Activated CD4-positive, CD25-positive, alpha-beta regulatory T cell (primary cell): ENCODE results near the gene ERBB4.

Experiments
- DNase-seq, 4 experiments: peaks; one replicate each; lab custom pipeline; 2025; lab: John Stamatoyannopoulos, UW

ERBB4 gene

DNA sequence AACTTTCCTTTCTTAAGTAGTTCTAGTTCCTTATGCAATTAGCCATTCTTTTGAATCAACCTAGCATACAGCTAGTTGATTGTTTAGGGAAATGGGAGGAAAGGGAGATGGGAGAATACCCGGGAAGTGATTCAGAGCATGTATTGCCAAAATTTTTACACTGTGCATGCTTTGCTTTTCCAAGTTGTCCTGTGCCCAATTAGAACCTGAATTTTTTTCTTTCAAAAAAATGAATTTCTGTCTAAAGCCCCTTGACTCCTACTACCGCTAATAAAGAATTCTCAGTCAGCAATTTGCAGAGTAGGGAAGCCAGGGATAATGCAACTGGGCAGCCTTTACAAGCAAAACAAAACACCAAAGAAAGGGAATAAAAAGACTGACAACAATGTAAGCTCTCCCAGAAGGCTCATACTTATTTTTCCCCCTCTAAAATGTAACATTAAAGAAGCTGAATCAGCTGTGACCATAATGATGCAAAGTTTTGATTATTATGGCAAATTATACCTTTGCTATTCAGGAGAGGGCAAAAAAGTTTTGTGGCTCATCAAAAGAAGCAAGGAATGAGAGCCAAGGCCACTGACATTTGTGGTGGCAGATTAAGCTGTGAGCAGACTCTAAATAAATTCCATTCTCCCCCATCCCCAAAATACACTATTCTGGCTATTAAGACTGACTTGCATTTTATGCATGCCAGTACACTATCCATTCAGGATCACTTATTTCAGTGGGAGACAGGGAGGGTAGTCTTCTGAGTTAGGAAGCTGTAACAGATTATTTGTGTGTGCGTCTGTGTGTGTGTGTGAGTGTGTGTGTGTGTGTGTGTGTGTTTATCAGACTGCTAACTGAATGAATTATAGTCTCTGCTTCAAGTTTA is 174.3 kb downstream of the ERBB4 start:
- no peak for DNase-seq

DNA sequence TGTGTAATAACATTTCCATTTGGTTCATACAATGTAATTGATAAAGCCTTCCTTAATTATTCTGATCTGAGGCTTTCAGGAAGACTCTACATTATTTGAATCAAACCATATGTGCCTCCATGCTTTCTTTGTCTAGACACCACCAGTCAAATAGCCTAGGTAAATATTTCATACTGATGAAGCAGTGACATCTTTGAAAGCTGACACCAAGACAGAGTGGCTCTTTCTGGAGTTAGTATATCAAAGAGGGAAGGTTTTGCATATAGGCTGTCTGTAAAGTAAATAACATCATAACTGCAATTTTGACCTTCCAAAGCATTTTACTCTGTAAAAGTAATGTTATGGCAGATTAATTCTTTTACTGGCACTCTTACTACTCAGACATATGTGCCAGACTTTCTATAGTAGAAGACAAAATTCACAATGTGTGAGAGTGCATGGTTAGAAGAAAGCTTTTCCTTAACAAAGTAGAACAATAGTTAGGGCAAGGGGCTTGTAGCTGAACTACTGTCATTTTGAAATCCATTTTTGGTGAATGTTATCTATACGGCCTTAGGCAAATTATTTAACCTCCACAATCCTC is 177.3 kb downstream of the ERBB4 start:
- DNase-seq: no peak

DNA sequence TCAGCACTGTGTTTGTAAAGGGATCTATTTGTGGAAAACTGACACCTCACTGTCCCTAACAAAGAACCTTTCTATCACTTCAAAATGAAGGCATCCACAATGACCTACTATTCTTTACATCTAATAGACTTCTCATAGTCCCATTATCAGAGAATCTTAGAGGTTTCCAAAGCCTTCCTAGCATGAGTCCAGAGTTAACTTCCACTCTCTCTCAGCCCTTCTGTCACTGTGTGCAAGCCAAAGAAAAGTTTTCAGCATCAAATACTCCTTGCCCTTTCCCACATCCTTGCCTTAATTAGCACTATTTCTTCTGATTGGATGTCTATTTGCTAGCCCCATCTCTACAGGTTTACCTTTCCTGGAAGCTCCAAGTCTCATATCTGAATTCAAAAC is 178.5 kb downstream of the ERBB4 start:
- no peak for DNase-seq

DNA sequence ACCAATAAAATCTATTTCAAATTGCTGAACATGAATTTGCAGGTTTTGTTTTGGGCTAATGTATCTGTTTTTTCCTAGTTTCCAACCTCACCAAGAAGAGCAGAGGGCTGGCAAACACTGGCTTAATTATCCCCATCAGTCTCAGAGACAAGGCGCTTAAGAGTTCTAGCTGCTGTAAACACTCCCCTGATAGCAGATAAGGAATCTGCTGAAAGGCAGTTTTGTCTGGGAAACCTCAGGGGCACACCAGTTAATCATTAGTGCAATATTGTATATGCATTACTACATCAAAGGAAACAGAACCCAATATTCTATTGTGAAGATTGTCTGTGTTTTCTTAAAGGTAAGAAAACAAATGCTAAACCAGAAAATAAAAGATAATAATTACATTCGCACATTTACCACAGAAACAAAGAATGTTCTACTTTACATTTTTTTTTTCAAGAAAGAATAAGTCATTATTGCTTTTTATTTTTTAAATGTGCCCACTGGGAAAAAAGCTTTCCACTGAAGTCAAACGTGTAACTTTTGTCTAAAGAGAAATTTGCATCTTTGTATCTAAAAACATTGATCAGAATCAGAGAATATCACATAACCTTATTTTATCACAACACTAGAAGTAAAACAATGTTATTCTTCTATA is 179.1 kb downstream of the ERBB4 start:
- no peak for DNase-seq

DNA sequence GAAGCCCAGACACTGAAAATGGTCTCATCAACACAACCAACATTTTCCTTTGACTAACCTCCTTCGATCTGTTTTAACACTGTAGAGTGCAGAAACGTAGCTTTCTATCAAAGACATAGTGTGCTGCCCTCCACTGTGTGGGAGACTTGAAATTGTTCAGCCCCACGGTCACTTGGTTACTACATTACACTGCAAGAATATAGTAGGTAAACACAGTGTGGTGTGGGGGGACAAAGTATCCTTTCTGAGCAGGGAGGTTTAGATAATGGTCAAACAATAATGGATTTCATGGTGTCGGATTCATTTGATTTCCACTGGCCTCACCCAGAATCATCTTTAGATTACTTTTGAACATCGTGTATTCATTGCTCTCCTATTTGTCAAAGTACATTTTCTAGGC is 181.0 kb downstream of the ERBB4 start:
- no peak for DNase-seq

DNA sequence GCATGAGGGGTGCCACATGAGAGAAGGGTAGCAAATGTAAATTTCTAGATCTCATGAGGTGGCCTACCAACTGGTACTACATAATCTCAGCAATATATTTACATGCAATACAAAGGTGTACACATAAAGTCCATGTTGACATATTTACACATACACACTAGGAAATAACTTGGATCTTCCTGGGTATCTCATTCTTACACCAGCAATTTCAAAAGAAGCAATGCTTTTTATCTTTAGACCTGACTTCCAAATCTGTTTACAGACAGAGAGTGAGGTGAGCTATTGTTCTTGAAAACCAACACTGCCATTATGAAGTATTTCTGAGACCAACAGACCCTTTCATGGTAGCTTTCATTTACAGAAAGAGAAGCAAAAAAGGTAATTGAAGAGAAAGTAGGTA is 184.2 kb downstream of the ERBB4 start:
- no peak for DNase-seq

DNA sequence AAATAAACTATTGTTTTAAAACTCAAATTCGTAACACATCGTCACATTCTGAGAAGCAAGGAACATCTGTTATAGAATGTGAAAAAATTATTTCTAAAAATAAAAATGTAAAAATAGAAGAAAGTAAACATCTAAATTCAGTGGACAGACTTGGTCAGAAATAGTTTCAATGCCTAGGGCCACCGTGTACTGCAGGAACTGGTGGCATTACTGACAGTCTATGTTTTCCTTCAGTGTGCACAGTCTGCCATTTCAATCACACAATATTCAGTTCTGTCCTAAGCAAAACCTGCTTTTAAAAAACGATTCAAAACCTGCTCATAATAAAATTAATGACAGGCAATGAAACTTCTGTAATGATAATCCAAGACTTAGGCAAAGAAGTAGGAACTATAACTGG is 190.1 kb downstream of the ERBB4 start:
- no peak for DNase-seq

DNA sequence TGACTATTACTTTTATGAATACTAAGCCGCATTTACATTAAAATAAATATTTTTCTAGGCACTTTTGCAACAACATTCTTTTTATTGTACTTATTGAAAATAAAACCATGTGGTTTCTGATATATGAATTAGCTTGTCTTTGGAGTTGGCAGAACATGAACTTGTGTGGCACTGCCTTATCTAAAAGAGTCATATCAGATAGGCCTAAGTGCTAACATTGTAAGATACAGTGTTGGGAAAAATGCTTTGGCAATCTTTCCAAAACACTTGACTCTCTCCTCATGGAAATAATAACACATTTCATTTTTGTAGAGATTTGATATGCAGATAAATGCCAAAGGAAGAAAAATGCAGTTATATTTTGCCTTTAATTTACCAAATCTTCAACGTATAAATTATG is 191.7 kb downstream of the ERBB4 start:
- DNase-seq: no peak

DNA sequence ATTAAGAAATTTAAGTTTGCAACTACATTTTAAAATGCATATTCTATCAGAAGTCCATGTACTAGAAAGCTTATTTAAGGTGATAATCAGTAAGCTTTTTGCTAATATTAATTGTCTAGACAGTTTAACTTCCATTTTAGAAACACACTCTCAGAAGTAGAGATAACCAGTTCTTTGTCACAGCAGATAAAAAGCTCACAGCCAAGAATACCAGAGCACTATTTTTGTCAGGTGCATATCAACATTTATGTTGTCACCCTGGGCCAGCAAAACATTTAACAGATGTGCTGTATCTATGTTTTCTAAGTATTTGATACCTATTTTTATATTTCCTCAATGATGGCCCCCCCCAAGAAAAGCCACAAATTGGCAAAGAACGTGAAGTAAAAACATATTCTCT is 192.6 kb downstream of the ERBB4 start:
- no peak for DNase-seq

DNA sequence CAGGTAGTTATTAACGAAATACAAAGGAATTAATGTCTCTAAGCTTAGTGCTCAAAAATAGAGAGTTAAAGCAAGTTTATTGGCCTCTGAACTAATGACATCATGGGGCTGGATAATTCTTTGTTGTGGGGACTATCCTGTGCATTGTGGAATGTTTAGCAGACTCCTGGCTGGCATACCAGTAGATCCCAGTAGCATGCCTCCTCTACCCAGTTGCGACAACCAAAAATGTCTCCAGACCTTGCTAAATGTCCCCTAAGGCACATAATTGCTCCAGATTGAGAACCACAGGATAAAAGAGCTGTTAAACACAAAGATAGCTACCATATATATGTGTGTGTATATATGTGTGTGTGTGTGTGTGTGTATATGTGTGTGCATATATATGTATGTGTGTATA is 194.5 kb downstream of the ERBB4 start:
- DNase-seq: no peak

DNA sequence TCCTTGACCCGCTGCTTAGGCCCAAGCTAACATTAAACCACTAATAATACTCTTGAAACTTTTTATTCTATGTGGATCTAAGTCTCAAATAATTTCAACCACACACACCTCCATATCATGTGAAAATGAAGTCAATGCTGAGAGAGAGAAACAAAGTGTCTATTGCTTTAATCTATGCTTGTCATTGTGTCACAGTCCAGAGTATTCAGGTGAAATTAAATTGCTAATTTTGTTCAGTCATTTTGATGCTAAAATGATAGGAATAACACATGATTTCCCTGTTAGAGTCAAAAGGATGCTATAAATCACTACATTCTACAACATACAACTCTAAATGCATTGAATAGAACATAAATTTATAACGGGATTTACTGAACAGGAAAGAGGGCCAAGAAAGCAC is 195.4 kb downstream of the ERBB4 start:
- no peak for DNase-seq

DNA sequence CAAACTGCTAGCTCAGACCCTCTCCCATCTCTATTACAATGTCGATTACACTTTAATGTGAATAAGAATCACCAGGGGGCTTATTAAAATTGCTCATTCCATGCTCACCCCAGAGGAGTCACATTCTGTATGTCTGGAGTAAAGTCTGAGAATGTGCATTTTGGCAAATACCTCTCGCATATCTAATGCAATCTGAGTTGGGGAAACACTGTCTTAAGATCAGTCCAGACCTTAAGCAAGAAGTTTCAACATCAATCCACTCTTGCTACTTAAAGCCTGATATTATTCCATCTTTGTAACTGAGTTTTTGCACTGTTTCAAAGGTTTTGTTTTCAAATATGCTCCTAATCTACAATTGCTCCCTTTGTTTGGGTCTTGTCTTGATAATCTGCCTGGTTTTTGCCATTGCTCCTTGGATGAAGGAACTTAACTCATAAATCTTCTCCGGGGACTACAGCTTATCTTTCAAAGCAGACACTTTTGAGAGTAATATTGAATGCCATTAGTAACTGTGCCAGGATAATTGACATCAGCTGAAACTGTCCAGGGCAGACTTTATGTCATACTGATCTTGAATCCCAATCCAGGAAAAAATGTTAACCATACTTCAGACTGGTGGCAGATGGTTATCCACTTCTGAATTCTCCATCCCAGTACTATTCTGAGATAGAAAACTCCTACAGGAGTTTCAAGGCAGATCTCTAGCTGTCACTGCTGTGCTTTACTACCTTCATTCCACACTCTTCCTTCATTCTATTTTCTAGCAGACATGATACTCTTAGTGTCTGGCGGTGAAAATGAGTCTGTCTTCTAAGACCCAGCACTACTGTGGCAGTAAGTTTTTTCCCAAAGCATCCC is 200.9 kb downstream of the ERBB4 start:
- no peak for DNase-seq

DNA sequence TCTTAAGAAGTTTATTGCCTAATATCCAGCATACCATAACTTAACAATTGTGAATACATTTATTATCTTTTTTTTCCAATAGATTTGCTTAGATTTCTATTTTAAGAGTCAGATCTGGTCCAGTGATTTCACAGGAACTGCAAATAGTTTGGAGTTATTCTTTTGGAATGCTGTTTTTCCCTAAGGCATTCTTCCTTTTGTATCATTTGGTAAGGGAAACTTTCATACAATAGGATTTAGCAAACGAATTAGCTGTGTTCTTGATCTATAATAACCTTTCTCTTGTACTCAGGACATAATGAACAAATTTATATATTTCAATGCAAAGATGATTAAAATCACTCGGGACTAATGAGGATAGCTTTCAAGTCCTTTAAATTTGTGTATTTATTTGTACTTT is 201.6 kb downstream of the ERBB4 start:
- no peak for DNase-seq

DNA sequence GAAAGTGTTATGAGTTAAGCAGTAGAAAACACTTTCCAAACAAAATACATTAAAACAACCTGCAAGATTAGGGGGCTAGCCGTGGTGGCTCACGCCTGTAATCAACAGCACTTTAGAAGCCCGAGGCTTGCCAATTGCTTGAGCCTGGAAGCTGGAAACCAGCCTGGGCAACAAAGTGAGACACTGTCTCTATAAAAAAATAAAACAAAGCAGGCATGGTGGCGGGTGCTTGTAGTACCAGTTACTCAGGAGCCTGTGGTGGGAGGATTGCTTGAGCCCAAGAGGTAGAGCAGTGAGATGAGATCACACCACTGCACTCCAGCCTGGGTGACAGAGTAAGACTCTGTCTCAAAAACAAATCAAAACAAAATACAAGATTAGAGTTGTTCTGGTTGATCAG is 208.3 kb downstream of the ERBB4 start:
- DNase-seq: no peak

DNA sequence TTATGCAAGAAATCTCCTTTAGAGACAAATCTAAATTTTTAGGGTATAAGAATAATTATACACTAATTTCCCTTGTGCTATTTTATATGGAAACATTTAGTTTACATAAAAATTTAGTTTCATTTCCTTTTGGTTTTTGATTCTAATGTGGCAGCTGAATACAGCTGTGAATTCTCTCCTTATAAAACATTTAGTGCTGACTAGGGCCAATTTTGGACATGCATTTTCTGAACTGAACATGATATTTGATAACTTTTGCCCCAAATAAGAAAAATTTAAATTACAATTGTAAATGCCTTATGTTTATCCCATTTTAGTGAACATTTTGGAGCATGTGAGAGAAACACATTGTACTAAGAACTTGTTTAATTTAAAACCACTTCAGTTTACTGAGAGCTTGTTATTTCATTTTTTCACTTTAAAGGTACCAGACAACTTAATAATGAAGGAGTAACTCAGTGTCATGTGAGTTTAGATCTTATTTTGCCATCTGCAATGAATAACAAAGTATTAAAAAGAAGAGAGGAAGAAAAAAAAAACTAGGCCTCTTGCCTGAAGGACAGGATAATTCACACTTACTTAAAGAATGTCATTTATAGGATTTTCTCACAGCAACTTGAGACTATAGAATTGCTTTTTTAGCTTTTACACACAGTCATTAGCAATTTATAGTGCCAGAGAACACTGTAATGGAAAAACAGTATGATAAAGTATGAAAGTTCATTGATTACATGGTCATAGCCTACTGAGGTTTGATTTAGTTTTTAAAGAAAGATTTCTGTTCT is 209.7 kb downstream of the ERBB4 start:
- DNase-seq: no peak

DNA sequence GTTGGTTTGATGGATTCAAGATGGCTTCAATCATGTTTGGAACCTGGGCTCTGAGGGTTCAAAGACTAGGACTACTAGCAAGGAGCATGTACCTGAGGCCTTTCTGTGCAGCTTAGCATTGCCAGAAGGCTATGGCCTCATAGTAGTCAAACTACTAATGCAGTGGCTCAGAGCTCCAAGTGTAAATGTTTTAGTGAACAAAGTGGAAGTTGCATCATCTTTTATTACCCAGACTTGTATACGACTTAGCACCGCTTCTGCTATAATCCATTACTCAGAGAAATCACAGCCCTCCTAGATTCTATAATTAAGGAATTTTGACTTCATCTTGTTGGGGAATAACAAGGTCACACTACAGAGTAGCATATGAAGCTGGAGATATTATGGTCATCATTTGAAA is 210.5 kb downstream of the ERBB4 start:
- no peak for DNase-seq

DNA sequence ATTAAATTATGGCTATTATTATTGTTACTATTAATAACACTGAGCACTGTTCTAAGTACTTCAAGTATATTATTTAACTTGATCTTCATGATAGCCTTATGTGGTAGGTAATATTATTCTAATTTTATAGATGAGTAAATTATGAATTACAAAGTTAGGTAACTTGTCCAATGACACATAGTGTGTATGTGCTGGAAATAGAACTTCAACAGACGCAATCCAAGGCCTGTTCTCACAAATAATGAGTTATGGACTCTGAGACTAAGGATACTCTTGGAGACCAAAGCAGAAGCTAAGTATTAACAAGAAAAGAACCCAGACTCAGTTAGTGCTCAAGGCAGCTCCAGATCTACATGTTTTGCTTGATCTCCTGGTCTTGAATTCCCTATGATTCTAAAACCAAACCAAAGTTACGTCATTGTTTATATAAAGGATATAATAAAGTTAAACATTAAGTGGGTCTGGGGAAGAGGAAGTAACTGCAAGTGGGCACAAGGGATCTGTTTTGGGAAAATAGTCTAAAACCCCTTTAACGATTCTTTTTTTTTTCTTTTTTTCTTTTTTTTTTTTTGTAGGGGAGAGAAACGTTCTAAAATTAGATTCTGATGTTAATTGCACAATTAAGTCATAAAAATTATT is 211.3 kb downstream of the ERBB4 start:
- no peak for DNase-seq

DNA sequence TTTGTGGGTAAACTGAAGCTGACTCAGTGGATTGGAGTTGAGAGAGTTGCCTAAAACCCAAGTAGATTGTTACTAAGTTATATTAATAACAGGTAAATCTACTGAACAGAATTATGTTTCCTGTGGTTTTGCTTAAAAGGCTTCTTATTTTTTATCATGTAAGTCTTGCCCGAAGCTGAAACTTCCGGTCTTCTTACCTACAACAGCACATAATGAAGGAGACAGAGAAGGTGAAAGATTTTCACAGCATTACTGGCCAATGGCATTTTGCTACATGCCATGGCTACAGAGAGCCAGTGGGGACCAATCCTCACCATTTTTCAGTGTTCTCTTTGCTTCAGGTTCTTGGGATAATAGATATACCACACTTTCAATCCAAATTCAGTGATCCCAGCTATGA is 220.0 kb downstream of the ERBB4 start:
- DNase-seq: no peak

DNA sequence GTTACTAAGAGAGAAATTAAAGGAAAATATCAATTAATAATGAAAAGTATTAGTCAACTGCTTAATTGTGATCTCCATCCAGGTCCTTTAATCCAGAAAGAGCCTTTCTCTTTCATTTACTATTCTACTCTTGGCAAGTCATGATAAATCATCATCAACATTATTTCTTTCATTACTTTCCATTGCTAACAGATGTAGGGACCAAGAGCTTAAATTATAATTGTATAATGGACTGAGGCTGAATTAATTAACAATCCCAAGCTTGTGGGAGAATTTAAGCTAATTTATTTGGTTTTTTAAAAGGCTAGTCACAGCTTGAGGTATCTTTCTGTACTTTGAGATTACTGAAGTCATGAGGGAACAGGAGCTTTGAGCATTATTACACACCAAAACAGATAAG is 223.9 kb downstream of the ERBB4 start:
- no peak for DNase-seq

DNA sequence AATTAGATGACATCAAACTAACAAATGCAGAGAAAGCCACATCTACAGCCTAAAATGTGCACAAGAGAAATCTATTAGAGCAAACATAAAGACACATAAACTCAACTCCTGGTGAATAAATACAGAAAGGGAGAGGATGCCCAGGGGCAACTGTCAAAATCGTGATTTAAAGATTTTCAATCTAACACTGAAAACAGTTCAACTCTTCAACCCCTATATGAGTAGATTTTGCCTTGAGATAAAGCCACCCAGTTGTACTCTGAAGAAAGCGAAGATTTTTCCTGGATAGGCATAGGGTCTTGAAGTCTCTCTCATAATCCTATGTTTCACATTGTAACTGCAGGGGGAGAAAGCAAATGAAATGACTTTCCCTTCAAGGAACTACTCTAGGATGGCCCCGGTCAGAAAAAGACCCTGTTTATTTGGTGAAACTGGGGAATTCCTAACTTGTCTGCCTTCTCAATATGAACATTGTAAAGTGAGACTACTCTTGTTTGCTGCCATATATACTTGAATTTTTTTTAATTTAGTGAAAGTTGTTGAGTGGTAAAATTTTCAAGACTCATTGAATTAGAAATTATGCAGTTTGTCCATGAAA is 226.7 kb downstream of the ERBB4 start:
- no peak for DNase-seq

DNA sequence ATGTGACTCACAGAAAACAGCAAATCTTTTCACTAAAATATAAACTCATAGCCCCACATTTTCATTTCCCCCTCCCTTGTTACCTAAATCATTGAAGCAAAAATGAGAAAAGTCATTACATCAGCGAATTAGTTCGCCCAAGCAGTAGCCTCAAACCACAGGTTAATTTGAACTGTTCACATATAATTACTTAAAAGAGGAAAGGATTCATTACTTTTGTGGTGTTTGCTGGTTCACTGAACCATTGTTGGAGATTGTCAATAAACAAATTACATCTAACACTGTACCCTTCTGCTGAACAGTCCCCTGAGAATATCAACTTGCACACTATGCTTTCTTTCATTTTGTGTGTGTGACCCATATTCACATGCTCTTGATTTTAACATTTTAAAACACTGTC is 238.7 kb downstream of the ERBB4 start:
- DNase-seq: no peak
